ENCODE results near the gene GPR15. TPM values are rescaled to one million over a fixed set of nuclear protein-coding genes. Genes with fewer than 3 reads are reported as not detected.

The GPR15 gene
- total RNA-seq, 1 experiment from 2014 or later: not detected

DNA sequence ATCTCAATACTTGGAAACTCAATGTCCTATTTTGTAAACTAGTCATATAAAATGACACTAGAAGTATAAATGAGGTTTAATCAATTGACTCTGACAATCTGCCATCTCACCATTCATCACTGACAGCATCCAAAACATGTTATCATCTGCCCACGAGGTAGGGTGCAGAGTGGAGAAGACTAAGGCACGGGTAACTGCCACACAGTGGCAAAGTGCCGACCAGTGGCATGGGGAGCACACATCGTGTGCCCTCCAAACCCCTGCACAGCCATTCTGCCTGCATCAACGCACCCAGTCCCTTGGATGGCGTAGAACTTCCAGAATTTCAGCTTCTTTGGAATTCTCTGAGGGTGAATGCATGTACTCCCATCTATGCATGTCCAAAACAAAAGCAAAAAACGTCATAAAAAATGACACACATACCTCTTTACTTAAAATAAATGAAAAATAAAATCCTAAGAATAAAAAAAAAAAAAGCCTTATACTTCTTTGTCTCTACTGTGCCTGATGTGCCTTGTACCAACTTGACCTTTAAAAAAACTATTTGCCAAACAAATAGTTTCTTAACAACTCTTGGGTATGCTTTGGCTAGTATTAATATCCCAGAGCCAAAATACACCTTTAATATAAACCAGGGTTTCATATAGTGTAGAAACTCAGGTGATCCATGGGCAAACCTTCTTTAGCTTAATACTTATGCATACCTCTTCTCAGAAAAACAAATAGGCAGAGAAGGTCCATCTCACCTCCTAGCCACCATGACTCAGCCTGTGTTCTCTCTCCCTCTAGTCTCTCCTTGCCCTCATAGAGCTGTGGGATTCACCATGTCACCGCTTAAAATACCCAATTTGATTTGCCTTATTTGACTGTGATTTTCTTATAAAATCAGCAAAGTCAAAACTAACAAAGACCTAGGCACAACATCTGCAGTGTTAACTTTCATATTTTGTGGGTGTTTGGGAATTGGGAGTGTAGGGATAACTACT lies 48.9 kb downstream of the GPR15 start:
- peaks cover 4 to 5% of the 10 kb centered on the region in 2 experiments; a peak in 3 of 4 replicates for H3K4me1 Mint-ChIP-seq
- Histone ChIP-seq H2AFZ (ENCODE audit: low read length) (no peak overlapping the region), H2BK120ac (ENCODE audit: low read depth, low read length, poor library complexity, severe bottlenecking) (no peak overlapping the region), H3K4me1 (ENCODE audit: insufficient read depth, low read length) (no peaks in the 10 kb centered on the region), H3K27ac (ENCODE audit: insufficient read length, low read depth, low read length) (no peak overlapping the region), H3K79me1 (ENCODE audit: insufficient read depth, low read depth, low read length, poor library complexity, severe bottlenecking) (peaks cover 2% of the 10 kb centered on the region), H2BK5ac (ENCODE audit: insufficient read length, low read length) (no peak overlapping the region), H3K9ac (ENCODE audit: extremely low read depth, insufficient read length, low read length) (no peak overlapping the region), H4K8ac (replicated peaks; ENCODE audit: insufficient read length, low read depth, low read length) (no peak overlapping the region), H3T11ph (ENCODE audit: low read length) (no peak overlapping the region), H3K27me3 (ENCODE audit: insufficient read depth, low read length) (no peaks in the 10 kb centered on the region), H3K56ac (ENCODE audit: insufficient read length, low read depth, low read length) (no peak overlapping the region), H2BK20ac (ENCODE audit: low read depth, low read length, poor library complexity, severe bottlenecking) (no peak overlapping the region), H2BK12ac (ENCODE audit: insufficient read length, low read depth, low read length) (no peak overlapping the region), H3K18ac (ENCODE audit: insufficient read length, low read depth, low read length) (no peak overlapping the region), H4K20me1 (ENCODE audit: control insufficient read depth, insufficient read depth, insufficient read length) (no peaks in the 10 kb centered on the region), H3K14ac (ENCODE audit: insufficient read depth, low read length) (no peak overlapping the region), H3K79me2 (ENCODE audit: insufficient read depth, low read length) (no peaks in the 10 kb centered on the region), H3K23me2 (ENCODE audit: insufficient read length, low read depth, low read length, poor library complexity, severe bottlenecking) (no peaks in the 10 kb centered on the region), H4K91ac (ENCODE audit: insufficient read length, low read depth, low read length) (no peak overlapping the region), H3K23ac (ENCODE audit: insufficient read length, low read depth, low read length) (no peak overlapping the region), H3K4me2 (ENCODE audit: insufficient read depth, insufficient read length, low read length) (no peak overlapping the region), H2BK15ac (ENCODE audit: low read depth, low read length) (no peak overlapping the region), H4K5ac (ENCODE audit: insufficient read length, low read depth, low read length) (no peak overlapping the region), H3K4ac (ENCODE audit: low read depth, low read length) (no peak overlapping the region), H2AK5ac (ENCODE audit: insufficient read length, low read length) (no peak overlapping the region), H3K9me3 (ENCODE audit: control insufficient read depth, low read depth, low read length) (no peaks in the 10 kb centered on the region)
- no peak overlapping the region for H3K4me3 Mint-ChIP-seq
- peaks cover 17 to 66% (median 59%) of the 10 kb centered on the region in 3 experiments; a peak in 6 of 7 replicates for H3K36me3 Mint-ChIP-seq (ENCODE audit: insufficient read depth in 1 of 3, low read depth in 3 of 3)
- no peak for DNase-seq
- TF ChIP-seq, protein P1, sequence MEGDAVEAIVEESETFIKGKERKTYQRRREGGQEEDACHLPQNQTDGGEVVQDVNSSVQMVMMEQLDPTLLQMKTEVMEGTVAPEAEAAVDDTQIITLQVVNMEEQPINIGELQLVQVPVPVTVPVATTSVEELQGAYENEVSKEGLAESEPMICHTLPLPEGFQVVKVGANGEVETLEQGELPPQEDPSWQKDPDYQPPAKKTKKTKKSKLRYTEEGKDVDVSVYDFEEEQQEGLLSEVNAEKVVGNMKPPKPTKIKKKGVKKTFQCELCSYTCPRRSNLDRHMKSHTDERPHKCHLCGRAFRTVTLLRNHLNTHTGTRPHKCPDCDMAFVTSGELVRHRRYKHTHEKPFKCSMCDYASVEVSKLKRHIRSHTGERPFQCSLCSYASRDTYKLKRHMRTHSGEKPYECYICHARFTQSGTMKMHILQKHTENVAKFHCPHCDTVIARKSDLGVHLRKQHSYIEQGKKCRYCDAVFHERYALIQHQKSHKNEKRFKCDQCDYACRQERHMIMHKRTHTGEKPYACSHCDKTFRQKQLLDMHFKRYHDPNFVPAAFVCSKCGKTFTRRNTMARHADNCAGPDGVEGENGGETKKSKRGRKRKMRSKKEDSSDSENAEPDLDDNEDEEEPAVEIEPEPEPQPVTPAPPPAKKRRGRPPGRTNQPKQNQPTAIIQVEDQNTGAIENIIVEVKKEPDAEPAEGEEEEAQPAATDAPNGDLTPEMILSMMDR (conservative IDR thresholded peaks at IDR 0.05): no peak
- no peak overlapping the region for H3K27ac Mint-ChIP-seq
- H3K9me3 Mint-ChIP-seq: no peaks in the 10 kb centered on the region
- no CpG with 5 or more reads among the region's 8 CpGs for WGBS (ENCODE audit: extremely low coverage, insufficient read length, low lambda C conversion rate)
- H3K27me3 Mint-ChIP-seq (ENCODE audit: low read depth): no peaks in the 10 kb centered on the region
